Measurements from ENCODE around the gene MYH10.

MYH10 gene

GRCh38 chr17:8618825-8619224, 11.7 kb downstream of the MYH10 start:
- TF ChIP-seq, protein P1, sequence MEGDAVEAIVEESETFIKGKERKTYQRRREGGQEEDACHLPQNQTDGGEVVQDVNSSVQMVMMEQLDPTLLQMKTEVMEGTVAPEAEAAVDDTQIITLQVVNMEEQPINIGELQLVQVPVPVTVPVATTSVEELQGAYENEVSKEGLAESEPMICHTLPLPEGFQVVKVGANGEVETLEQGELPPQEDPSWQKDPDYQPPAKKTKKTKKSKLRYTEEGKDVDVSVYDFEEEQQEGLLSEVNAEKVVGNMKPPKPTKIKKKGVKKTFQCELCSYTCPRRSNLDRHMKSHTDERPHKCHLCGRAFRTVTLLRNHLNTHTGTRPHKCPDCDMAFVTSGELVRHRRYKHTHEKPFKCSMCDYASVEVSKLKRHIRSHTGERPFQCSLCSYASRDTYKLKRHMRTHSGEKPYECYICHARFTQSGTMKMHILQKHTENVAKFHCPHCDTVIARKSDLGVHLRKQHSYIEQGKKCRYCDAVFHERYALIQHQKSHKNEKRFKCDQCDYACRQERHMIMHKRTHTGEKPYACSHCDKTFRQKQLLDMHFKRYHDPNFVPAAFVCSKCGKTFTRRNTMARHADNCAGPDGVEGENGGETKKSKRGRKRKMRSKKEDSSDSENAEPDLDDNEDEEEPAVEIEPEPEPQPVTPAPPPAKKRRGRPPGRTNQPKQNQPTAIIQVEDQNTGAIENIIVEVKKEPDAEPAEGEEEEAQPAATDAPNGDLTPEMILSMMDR (IDR thresholded peaks at IDR 0.05): no peak

- TF ChIP-seq, protein P1 (IDR thresholded peaks at IDR 0.05): no peak
Measured at GRCh38 chr17:8614988-8615387, 15.5 kb downstream of the MYH10 start.

DNA sequence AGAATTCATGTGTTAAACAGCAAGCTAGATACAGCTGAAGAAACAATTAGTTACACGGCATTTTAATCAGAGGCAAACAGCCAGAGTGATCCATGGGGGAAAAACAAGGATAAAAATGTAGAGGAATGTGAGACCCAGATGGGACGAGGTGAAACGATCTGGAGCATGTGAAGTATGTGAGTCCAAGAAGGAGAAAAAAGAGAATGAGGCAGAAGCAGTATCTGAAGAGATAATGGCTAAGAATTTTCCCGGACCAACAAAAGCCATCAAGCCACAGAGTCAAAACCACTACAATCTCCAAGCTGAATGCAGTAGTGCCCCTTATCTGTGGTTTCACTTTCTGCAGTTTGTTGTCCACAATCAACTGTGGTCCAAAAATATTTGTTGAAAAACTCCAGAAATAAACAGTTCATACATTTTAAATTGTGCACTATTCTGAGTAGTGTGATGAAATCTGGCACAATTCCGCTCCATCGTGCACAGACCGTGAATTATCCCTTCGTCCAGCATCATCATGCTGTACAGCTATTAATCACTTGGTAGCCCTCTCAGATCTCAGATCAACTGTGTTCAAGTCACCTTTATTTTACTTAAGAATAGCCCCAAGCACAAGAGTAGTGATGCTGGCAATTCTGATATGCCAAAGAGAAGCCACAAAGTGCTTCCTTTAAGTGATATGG, 18.8 kb downstream of the MYH10 start:
- TF ChIP-seq, protein P1 (IDR thresholded peaks at IDR 0.05): no peak

- TF ChIP-seq, protein P1 (IDR thresholded peaks at IDR 0.05): no peak
Measured at GRCh38 chr17:8611137-8611536, 19.4 kb downstream of the MYH10 start.

- TF ChIP-seq, protein P1 (IDR thresholded peaks at IDR 0.05): no peak
Measured at GRCh38 chr17:8610558-8610957, 20.0 kb downstream of the MYH10 start.

DNA sequence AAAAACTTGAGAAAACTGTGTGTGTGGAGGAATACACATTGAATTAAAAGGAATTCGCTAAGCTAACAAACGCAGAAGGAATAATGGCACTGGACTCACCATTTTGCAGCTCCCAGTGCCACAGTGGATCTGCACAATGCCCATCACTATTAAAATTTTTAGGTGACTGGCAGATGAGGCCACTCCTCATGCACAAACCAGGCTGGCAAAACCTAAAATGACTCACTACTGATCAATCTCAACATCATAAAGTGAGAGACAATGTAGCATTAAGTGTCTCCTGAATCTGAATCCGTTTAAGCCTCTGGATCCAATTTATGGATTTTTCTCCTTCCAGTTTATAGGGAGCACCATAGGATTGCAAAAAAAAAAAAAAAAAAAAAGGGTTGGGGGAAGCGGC, 20.6 kb downstream of the MYH10 start:
- TF ChIP-seq, protein P1 (IDR thresholded peaks at IDR 0.05): no peak

GRCh38 chr17:8608001-8608400, 22.5 kb downstream of the MYH10 start:
- TF ChIP-seq, protein P1 (IDR thresholded peaks at IDR 0.05): no peak

GRCh38 chr17:8606401-8606800, 24.1 kb downstream of the MYH10 start:
- TF ChIP-seq, protein P1 (IDR thresholded peaks at IDR 0.05): no peak

Data from LNCAP (cell line).